ENCODE measurements around the gene BATF3.
"Not testable (repeated sequence)": the region's sequence is repeated elsewhere in the genome, so short reads cannot be mapped to it uniquely, and the experiment has no call there.

BATF3 gene

DNA sequence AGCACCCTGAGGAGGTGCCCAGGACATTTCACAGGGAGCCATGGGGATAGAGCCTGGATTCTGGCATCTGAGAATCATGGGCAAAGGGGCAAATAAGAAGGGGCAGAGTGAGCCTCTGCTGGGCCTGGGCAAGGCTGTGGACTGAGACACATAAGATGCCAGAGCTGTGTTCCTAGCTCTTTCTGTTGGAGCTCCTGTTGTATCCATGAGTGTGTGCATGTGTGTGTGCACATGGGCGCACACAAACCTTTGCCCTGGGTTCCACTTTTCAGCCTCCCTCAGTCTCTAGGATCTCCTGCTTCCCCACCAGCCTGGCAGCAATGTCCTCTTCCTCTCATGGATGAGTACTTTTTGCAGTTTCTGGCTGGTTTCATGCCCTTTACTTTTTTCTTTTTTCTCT, 47.0 kb downstream of the BATF3 start:
- DNase-seq = no peak

DNA sequence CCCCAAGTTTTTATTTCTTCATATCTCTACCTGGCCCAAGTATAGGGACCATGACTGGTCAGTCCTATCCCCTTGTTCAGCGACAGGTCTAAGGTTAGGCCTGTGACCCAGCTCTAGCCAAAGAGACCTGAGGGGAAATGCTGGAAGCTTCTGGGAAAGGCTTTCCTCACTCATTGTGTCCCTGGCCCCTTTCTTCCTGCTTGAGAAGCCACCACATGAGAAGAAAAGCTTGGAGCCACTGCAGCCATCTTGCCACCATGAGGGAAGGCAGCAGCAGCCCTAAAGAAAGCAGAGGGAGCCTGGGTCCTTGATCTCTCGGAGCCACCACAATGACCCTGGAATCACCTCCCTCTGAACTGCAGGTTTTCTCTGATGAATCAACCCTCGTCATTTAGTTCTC, 47.7 kb downstream of the BATF3 start:
- DNase-seq = no peak

GRCh38 chr1:212651521-212651920, 48.1 kb downstream of the BATF3 start:
- no peak for DNase-seq

DNA sequence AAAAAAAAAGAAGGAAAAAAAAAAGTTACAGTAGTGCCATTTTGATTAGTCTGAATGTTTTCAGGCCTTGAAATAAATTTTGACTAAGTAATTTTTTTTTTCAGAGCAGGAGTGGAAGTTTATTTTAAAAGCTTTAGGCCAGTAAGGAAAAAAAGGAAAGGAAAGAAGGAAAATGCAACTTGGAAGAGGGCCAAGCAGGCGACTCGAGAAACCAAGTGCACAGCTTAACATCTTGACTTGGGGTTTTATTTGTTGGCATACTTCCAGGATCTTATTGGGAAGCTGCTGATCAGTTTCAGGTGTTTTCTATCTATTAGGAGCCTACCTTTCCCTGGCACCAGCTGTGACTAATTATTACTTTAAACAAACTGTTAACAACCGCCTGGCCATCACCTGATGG, 49.4 kb downstream of the BATF3 start:
- DNase-seq = no peak

- no peak for DNase-seq
Observed at GRCh38 chr1:212649020-212649419, 50.6 kb downstream of the BATF3 start.

DNA sequence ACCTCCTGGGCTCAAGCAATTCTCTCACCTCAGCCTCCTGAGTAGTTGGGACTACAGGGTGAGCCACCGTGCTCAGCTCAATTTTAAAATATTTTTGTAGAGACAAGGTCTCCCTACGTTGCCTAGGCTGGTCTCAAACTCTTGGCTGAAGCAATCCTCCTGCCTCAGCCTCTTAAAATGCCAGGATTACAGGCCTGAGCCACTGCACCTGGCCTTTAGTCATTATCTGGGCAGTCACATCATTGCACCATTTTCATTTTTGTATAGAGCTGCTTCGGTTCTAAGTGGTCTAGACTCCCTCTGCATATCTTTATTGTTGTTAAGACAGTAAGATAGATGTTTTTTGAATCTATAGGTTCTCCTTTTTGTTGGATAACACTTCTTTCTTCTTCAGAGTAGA, 51.2 kb downstream of the BATF3 start:
- DNase-seq = no peak

GRCh38 chr1:212647004-212647403, 52.6 kb downstream of the BATF3 start:
- DNase-seq = no peak

- DNase-seq = no peak
Observed at GRCh38 chr1:212646588-212646987, 53.1 kb downstream of the BATF3 start.

- no peak for DNase-seq
Observed at GRCh38 chr1:212645546-212646543, 53.8 kb downstream of the BATF3 start.

DNA sequence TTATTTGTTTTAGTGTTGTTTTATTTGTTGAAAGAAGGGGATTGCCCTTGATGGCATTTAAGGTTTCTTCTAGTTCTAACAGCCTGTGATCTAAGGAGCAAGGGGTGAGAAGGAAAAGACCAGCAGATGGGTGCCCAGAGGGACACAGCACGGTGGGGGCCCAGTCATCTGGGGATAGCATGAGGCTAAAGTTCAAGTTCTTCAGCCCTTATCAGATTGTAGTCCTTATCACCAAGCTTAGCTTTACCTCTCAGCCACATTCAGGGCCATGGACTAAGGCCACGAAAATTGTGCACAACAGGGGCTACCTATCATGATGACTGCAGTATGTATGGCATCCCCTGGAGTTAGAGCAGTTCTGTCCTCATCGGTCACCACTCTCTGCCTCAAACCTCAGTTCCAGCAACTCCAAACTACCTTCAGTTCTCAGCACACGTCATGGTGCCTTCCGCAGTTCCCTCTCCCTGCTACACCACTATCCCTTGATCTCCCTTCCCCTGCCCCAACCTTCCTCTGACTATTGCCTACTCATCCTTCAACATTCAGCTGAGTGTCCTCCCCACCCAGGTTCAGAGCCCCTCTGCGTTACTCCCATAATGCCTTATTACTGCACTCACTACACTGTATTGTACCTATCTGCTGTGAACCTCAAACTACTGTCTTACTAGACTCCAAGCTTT, 54.6 kb downstream of the BATF3 start:
- DNase-seq = no peak

DNA sequence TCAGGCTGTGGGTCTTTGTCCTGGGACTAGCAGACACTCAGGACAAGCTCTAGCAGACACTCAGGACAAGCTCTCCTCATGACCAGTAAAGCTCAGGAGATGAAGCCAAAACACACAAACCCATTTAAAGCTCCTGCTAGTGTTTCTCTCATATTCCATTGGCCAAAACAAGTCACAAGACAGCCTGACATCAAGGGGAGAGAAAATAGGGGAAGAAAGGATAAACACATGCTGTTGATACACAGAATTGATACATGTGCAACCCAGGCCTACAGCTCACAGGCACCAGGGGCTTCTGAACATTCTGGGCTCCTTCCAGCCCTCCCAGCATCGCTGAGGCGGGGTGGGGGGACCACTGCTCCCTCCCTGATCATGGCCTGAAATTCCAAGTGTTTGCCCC, 55.8 kb downstream of the BATF3 start:
- DNase-seq = no peak

DNA sequence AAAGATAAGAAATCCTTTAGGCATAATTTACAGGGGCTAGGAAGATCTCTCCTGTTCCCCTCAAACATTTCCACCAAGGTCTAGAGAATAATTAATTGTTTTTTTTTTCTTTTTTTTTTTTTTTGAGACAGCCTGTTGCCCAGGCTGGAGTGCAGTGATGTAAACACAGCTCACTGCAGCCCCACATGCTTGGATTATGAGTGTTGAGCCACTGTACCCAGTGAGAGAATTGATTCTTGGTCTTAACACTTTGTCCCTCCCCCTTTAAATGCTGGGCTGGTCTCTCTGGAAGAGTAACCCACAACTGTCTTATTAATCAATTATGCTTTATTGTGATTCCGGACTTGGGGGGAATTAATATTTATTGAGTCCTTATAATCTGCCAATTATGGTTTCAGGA, 57.7 kb downstream of the BATF3 start:
- no peak for DNase-seq

GRCh38 chr1:212640223-212640878, 59.3 kb downstream of the BATF3 start:
- no peak for DNase-seq

GRCh38 chr1:212639524-212639923, 60.1 kb downstream of the BATF3 start:
- not testable (repeated sequence) for DNase-seq

DNA sequence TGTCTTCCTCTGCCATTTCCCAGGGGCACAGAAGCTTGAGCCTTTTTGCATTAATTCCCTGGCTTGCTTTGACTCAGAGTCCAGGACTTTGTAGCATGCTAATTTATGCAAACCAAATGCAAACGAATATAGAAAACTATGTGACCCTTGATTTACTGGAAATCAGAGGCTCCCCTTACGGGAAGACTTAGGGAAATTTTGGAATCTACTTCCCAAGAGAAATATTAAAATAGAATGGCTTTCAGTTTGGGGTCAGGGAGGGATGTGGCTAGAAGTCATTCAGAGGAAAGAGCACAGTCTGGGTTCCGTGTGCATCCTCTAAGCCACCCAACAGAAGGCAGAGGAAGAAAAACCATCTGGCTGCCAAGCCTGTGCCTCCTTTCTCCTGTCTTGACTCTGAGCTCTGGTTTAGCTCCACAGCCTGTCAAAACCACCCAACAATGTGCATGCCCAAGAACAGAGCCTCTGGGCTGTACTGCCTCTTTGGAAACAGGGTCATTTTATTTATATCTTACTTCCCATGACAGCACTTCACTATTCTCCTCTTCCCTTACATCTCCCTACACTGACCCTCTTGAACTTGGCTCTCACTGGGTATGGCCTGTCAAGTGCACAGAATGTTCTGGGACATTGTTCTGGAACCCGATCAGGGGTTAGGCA, 61.0 kb downstream of the BATF3 start:
- no peak for DNase-seq

GRCh38 chr1:212637902-212638301, 61.7 kb downstream of the BATF3 start:
- DNase-seq = no peak
